Common myeloid progenitor, CD34-positive (primary cell): ENCODE data around the gene FCER2.

Experiments
- CTCF ChIA-PET: fragments of 350-600 bp; sonication (Branson Sonifier 250); formaldehyde crosslinking; loops from one replicate; lab custom pipeline; 2021; ENCODE audit warnings: antibody characterized with exemption; lab: Charles Lee
- POLR2A ChIA-PET: fragments of 350-600 bp; sonication (Branson Sonifier 250); formaldehyde crosslinking; loops from one replicate; lab custom pipeline; 2021; ENCODE audit warnings: antibody characterized with exemption; lab: Charles Lee
- DNase-seq, 3 donors: peaks; one replicate each; pipeline versions ENCODE4 v3.0.0 to v3.0.0-alpha.2; 2013
- H3K27ac ChIP-seq, 2 experiments: 1 replicate in 1 of 2; 2 replicates in 1 of 2; pipeline ENCODE4 v1.7.0; 2013; ENCODE audit warnings: inconsistent platforms in 2 of 2, low read length in 2 of 2, mild to moderate bottlenecking in 2 of 2, low read depth in 1 of 2, moderate library complexity in 1 of 2; ENCODE audit not compliant: severe bottlenecking in 2 of 2, insufficient read depth in 1 of 2, poor library complexity in 1 of 2
- H3K27me3 ChIP-seq, 5 experiments: replicated peaks in 2 of 5; 1 replicate in 3 of 5; 2 replicates in 2 of 5; pipeline versions ENCODE4 v1.6.1 to v1.7.0; 2013; ENCODE audit warnings: low read length in 4 of 5, mild to moderate bottlenecking in 2 of 5, moderate library complexity in 2 of 5, inconsistent platforms in 1 of 5; ENCODE audit not compliant: insufficient read depth in 5 of 5, control insufficient read depth in 4 of 5
- H3K36me3 ChIP-seq, 4 experiments: 1 replicate in 2 of 4; 2 replicates in 2 of 4; pipeline versions ENCODE4 v1.6.1 to v1.7.0; 2013; ENCODE audit warnings: low read length in 3 of 4, control low read depth in 1 of 4, mild to moderate bottlenecking in 1 of 4; ENCODE audit not compliant: control insufficient read depth in 4 of 4, insufficient read depth in 4 of 4
- H3K4me1 ChIP-seq, 4 experiments: 1 replicate in 3 of 4; 2 replicates in 1 of 4; pipeline versions ENCODE4 v1.6.1 to v1.7.1; 2013; ENCODE audit warnings: low read length in 3 of 4, mild to moderate bottlenecking in 3 of 4, control low read depth in 1 of 4, inconsistent platforms in 1 of 4, moderate library complexity in 1 of 4; ENCODE audit not compliant: control insufficient read depth in 4 of 4, insufficient read depth in 4 of 4; ENCODE audit errors: control extremely low read depth in 1 of 4
- H3K4me3 ChIP-seq, 7 experiments: 1 replicate in 4 of 7; 2 replicates in 3 of 7; pipeline versions ENCODE4 v1.5.1 to v1.7.0; 2013; ENCODE audit warnings: mild to moderate bottlenecking in 7 of 7, low read length in 6 of 7, moderate library complexity in 6 of 7, inconsistent platforms in 2 of 7, low read depth in 2 of 7, control low read depth in 1 of 7; ENCODE audit not compliant: insufficient read depth in 4 of 7, control insufficient read depth in 1 of 7; ENCODE audit errors: extremely low read depth in 1 of 7
- H3K9me3 ChIP-seq, 5 experiments: 1 replicate in 4 of 5; 2 replicates in 1 of 5; pipeline versions ENCODE4 v1.6.1 to v1.7.1; 2013; ENCODE audit warnings: low read length in 4 of 5, mild to moderate bottlenecking in 2 of 5, inconsistent platforms in 1 of 5, low read depth in 1 of 5, moderate library complexity in 1 of 5; ENCODE audit not compliant: control insufficient read depth in 4 of 5, insufficient read depth in 2 of 5; ENCODE audit errors: control extremely low read depth in 1 of 5
- WGBS: methylation state at CpG from one replicate; pipeline ENCODE4 v1.1.5; 2013; ENCODE audit not compliant: insufficient coverage; 5-methylcytosine and 5-hydroxymethylcytosine counted together

FCER2 gene

GRCh38 chr19:7662657-7663056 is 39.3 kb downstream of the FCER2 start:
- Histone ChIP-seq H3K36me3 (no peaks in the 10 kb centered on the region), H3K4me3 (no peak overlapping the region), H3K4me1 (peaks cover 4 to 5% (median 5%) of the 10 kb centered on the region in 4 experiments), H3K27ac (no peak overlapping the region), H3K9me3 (no peaks in the 10 kb centered on the region), H3K27me3 (peaks cover 0 to 3% (median 0%) of the 10 kb centered on the region in 5 experiments)
- 86% methylated on average over 5 of the region's 14 CpGs for WGBS
- CTCF ChIA-PET: interaction anchor here (0.6 kb wide), 1 partner anchor 38 kb away, joined by 3 read pairs; no protein-coding TSS in a partner anchor
- DNase-seq: no peak
- POLR2A ChIA-PET: no interaction called here

DNA sequence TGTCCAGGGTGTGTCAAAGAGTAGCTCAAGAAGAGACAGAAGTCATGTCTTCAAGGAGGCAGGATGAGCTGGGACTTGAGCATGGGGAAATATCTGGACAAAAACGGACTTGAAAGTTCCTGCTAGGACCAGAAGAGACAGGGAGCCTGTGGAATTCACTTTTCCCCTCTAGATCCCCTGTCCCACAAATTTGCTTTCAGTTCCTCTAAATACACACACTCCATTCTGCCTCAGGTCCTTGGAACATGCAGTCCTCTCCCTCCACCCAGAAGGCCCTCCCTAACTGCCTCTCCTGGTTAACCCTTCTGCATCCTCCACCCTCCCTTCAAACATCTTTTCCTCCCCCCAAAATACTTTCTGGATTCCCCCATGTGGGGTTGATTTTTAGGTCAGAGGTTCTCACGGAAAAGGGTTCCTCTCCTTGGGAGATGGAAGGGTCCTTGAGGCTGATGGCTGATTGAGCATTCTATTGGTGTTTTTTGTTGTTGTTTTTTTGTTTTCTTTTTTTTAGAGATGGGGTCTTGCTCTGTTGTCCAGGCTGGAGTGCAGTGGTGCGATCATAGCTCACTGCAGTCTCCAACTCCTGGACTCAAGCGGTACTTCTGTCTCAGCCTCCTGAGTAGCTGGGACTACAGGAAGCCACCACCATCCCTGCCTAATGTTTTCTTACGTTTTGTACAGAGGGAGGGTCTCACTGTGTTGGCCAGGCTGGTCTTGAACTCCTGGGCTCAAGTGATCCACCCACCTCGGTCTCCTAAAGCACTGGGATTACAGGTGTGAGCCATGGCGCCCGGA is 40.0 kb downstream of the FCER2 start:
- WGBS: 84% methylated on average over 4 of the region's 8 CpGs
- no peak for DNase-seq
- CTCF ChIA-PET: interaction anchor here (1.1 to 1.3 kb wide), 3 partner anchors 19 to 138 kb away, joined by 3 to 6 read pairs (median 3); partner anchors contain the start of gene TRAPPC5
- H3K27ac ChIP-seq: no peak overlapping the region
- no peaks in the 10 kb centered on the region for H3K36me3 ChIP-seq
- no peak overlapping the region for H3K4me3 ChIP-seq
- peaks cover 0 to 3% (median 0%) of the 10 kb centered on the region in 5 experiments for H3K27me3 ChIP-seq
- POLR2A ChIA-PET: no interaction called here
- H3K4me1 ChIP-seq: peaks cover 4 to 12% (median 10%) of the 10 kb centered on the region in 4 experiments
- no peaks in the 10 kb centered on the region for H3K9me3 ChIP-seq

DNA sequence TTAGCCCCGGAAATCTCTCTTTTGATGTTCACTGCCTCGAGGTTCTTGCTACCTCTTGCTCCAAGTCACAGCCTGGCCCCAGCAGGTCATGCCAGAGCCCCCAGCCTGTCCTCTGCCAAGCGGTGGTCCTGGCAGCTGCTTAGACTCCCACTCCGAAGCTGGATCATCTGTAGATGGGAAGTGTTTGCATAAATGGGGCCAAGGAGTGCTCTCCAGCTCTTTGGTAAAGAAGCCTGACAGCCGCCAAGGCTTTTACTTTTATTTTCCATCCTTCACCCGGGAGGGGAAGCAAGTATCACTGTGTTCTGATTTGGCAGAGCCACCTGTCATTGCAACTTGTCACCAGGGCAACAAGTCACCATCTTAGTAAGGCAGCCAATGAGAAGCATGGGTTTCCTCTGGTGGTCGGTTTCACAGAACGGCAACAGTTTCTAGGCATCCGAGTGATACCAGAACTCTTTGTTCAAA is 43.7 kb downstream of the FCER2 start:
- ChIA-PET CTCF (interaction anchor here (1.2 kb wide), 1 partner anchor 20 kb away, joined by 3 read pairs; no protein-coding TSS in a partner anchor), POLR2A (interaction anchor here (0.6 kb wide), 1 partner anchor 118 kb away, joined by 6 read pairs; no protein-coding TSS in a partner anchor)
- H3K4me3 ChIP-seq: peak overlapping the region in 2 of 7 experiments; percentile 11 to 45
- no peaks in the 10 kb centered on the region for H3K9me3 ChIP-seq
- no peaks in the 10 kb centered on the region for H3K36me3 ChIP-seq
- no peak overlapping the region for H3K27ac ChIP-seq
- peaks cover 0 to 3% (median 0%) of the 10 kb centered on the region in 5 experiments for H3K27me3 ChIP-seq
- peaks cover 4 to 29% (median 12%) of the 10 kb centered on the region in 4 experiments for H3K4me1 ChIP-seq
- peak in 2 of 3 donors; percentile 78 to 89 for DNase-seq
- WGBS: 50% methylated on average over 8 of the region's 9 CpGs

GRCh38 chr19:7657131-7657751 is 44.7 kb downstream of the FCER2 start:
- H3K36me3 ChIP-seq: no peaks in the 10 kb centered on the region
- H3K27ac ChIP-seq: peak overlapping the region in 1 of 2 experiments; percentile 36
- H3K4me1 ChIP-seq: peaks cover 4 to 35% (median 13%) of the 10 kb centered on the region in 4 experiments
- no peaks in the 10 kb centered on the region for H3K9me3 ChIP-seq
- POLR2A ChIA-PET: interaction anchor here (0.6 kb wide), 1 partner anchor 246 kb away, joined by 3 read pairs; the partner anchor contains the start of gene MAP2K7
- H3K27me3 ChIP-seq: peaks cover 0 to 3% (median 0%) of the 10 kb centered on the region in 5 experiments
- H3K4me3 ChIP-seq: no peak overlapping the region
- 38% methylated on average over 3 of the region's 14 CpGs for WGBS
- CTCF ChIA-PET: interaction anchor here (0.6 to 3.0 kb wide), 7 partner anchors 19 to 1964 kb away, joined by 3 to 13 read pairs (median 4); partner anchors contain the start of gene TRAPPC5
- DNase-seq: peak in 2 of 3 donors; percentile 72 to 81

DNA sequence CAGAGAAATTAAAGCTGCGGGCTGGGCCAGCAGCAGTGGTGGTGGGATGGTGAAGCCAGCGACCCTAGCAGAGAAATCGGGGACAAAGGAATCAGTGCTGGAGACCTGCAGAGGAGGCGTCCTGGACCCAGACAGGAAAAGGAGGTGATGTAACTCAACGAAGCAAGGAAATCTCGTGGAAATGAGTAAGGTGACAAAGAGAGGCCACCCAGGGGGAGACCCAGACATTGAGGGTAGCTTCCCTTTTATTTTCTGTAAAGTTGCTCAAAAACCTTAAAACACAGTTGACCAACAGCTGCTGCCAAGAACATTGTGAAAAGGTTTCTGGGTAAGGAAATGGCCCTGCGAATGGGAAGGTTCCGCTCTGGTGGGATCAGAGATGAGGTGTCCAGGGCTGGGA is 46.4 kb downstream of the FCER2 start:
- no peak overlapping the region for H3K27ac ChIP-seq
- peaks cover 0 to 4% (median 0%) of the 10 kb centered on the region in 5 experiments for H3K27me3 ChIP-seq
- ChIA-PET CTCF (interaction anchor here (0.7 to 3.0 kb wide), 3 partner anchors 15 to 112 kb away, joined by 4 to 13 read pairs (median 6); partner anchors contain the start of gene TRAPPC5), POLR2A (interaction anchor here (1.3 kb wide), 1 partner anchor 18 kb away, joined by 3 read pairs; the partner anchor contains the start of gene STXBP2)
- whole genome bisulfite sequencing: 63% methylated on average over 8 of the region's 8 CpGs
- no peak overlapping the region for H3K4me3 ChIP-seq
- H3K9me3 ChIP-seq: no peaks in the 10 kb centered on the region
- peaks cover 4 to 37% (median 14%) of the 10 kb centered on the region in 4 experiments for H3K4me1 ChIP-seq
- peak in 2 of 3 donors; percentile 14 to 35 for DNase-seq
- H3K36me3 ChIP-seq: no peaks in the 10 kb centered on the region

DNA sequence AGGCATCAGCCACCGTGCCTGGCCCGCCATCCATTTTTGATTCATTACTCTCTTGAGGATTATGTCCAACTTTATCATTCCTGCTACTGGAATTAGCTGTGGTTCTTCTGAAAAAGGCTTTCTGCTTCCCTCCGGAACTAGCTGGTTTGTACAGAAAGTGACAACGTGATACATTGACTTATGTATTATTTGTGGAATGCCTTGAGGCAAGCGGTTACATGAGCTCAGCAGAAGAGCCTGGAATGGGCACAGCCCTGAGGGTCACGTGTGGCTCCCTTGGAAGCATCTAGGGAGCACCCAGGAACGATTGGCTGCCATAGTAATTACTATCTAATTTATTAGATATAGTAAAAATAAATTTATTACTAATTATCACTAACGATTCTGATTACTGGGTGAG is 47.5 kb downstream of the FCER2 start:
- POLR2A ChIA-PET: no interaction called here
- no peak overlapping the region for H3K4me3 ChIP-seq
- no peaks in the 10 kb centered on the region for H3K36me3 ChIP-seq
- WGBS: 100% methylated on average over 4 of the region's 8 CpGs
- H3K27me3 ChIP-seq: peaks cover 0 to 4% (median 0%) of the 10 kb centered on the region in 5 experiments
- H3K27ac ChIP-seq: no peak overlapping the region
- peaks cover 4 to 37% (median 14%) of the 10 kb centered on the region in 4 experiments for H3K4me1 ChIP-seq
- CTCF ChIA-PET: interaction anchor here (1.1 to 1.5 kb wide), 5 partner anchors 10 to 146 kb away, joined by 3 to 8 read pairs (median 4); partner anchors contain the start of gene RETN
- DNase-seq: no peak
- H3K9me3 ChIP-seq: no peaks in the 10 kb centered on the region
